K562 treated with DMSO at 1 percent for 12 hours (cell line): ENCODE results near the gene NAPSA. TPM values are rescaled to one million over a fixed set of nuclear protein-coding genes. Genes with fewer than 3 reads are reported as not detected.

ENCODE experiments used
- total RNA-seq: library from RNA; unstranded; fragments of 300-600 nt; gene quantifications from 2 replicates; pipeline ENCODE4 v1.2.3, GENCODE V29; 2022; ENCODE audit not compliant: insufficient read depth

Gene NAPSA
- 3.5 and 4.7 TPM in 2 replicates for total RNA-seq

GRCh38 chr19:50365434-50366306 lies at the start of gene NAPSA:
Gene NAPSA (minus strand): TSS chr19:50365639. CDS start chr19:50365621, 18 bp downstream.

GRCh38 chr19:50383852-50384684 lies 18.6 kb upstream of the NAPSA start, which contains the start of gene POLD1:
Gene POLD1 (plus strand): TSS chr19:50384347. CDS start chr19:50398852, 14,505 bp downstream.

GRCh38 chr19:50376166-50377050 lies 11.0 kb upstream of the NAPSA start, which contains the start of gene NR1H2:
Gene NR1H2 (plus strand): TSS chr19:50376457. CDS start chr19:50377606, 1,149 bp downstream.

GRCh38 chr19:50329146-50329925 lies 36.1 kb downstream of the NAPSA start, which contains the start of gene KCNC3:
Gene KCNC3 (minus strand): TSS chr19:50329377. CDS start chr19:50329082, 295 bp downstream.

Other genes starting within 250 kb of the NAPSA start
- not detected in 2 replicates for gene IZUMO2, start 202.4 kb downstream of the NAPSA start, total RNA-seq
- gene MYH14, start 162.0 kb downstream of the NAPSA start, total RNA-seq: 0.36 and 3.2 TPM in 2 replicates
- 1.8 and 10.4 TPM in 2 replicates for gene KCNC3, start 36.3 kb downstream of the NAPSA start, total RNA-seq
- 68.8 and 81.4 TPM in 2 replicates for gene NR1H2, start 10.8 kb upstream of the NAPSA start, total RNA-seq
- 212 and 226 TPM in 2 replicates for gene POLD1, start 18.7 kb upstream of the NAPSA start, total RNA-seq
- 0.31 and 0.90 TPM in 2 replicates for gene SPIB, start 53.3 kb upstream of the NAPSA start, total RNA-seq
- not detected in 2 replicates for gene MYBPC2, start 67.3 kb upstream of the NAPSA start, total RNA-seq
- 69.3 and 72.6 TPM in 2 replicates for gene EMC10, start 110.9 kb upstream of the NAPSA start, total RNA-seq
- 1.2 and 2.8 TPM in 2 replicates for gene GARIN5A, start 111.2 kb upstream of the NAPSA start, total RNA-seq
- gene JOSD2, start 145.6 kb upstream of the NAPSA start, total RNA-seq: 9.7 and 20.1 TPM in 2 replicates
- gene ASPDH, start 148.3 kb upstream of the NAPSA start, total RNA-seq: not detected in 2 replicates
- gene LRRC4B, start 202.8 kb upstream of the NAPSA start, total RNA-seq: 9.3 and 10.0 TPM in 2 replicates